ENCODE results near the gene CHCHD3. TPM values are rescaled to one million over a fixed set of nuclear protein-coding genes. Genes with fewer than 3 reads are reported as not detected.
"Not testable (repeated sequence)": the region's sequence is repeated elsewhere in the genome, so short reads cannot be mapped to it uniquely, and the experiment has no call there.

Gene CHCHD3
- total RNA-seq, 2 donors from 2014 or later: 50.9 to 52.7 TPM

GRCh38 chr7:132892744-132893143 lies 189.1 kb downstream of the CHCHD3 start:
- DNase-seq (ENCODE audit: low spot score); intact Hi-C loops (cut with DNase I): not testable (repeated sequence)

GRCh38 chr7:132891554-132891953 lies 190.3 kb downstream of the CHCHD3 start:
- intact Hi-C loops (cut with DNase I): no loop called here
- DNase-seq (ENCODE audit: low spot score): no peak

GRCh38 chr7:132882714-132883428 lies 199.0 kb downstream of the CHCHD3 start:
- DNase-seq (ENCODE audit: low spot score): no peak
- intact Hi-C loops (cut with DNase I): no loop called here

- intact Hi-C loops (cut with DNase I): no loop called here
- DNase-seq (ENCODE audit: low spot score): no peak
Measured at GRCh38 chr7:132881317-132881716, 200.6 kb downstream of the CHCHD3 start.

GRCh38 chr7:132879579-132879978 lies 202.3 kb downstream of the CHCHD3 start:
- intact Hi-C loops (cut with DNase I): no loop called here
- no peak for DNase-seq (ENCODE audit: low spot score)

GRCh38 chr7:132878204-132878919 lies 203.5 kb downstream of the CHCHD3 start:
- intact Hi-C loops (cut with DNase I): no loop called here
- no peak for DNase-seq (ENCODE audit: low spot score)

GRCh38 chr7:132877573-132877972 lies 204.3 kb downstream of the CHCHD3 start:
- DNase-seq (ENCODE audit: low spot score): no peak
- intact Hi-C loops (cut with DNase I): no loop called here

GRCh38 chr7:132876576-132876975 lies 205.3 kb downstream of the CHCHD3 start:
- intact Hi-C loops (cut with DNase I): no loop called here
- DNase-seq (ENCODE audit: low spot score): no peak

- no peak for DNase-seq (ENCODE audit: low spot score)
- intact Hi-C loops (cut with DNase I): no loop called here
Measured at GRCh38 chr7:132872034-132872433, 209.9 kb downstream of the CHCHD3 start.

- no peak for DNase-seq (ENCODE audit: low spot score)
- intact Hi-C loops (cut with DNase I): no loop called here
Measured at GRCh38 chr7:132871419-132871818, 210.5 kb downstream of the CHCHD3 start.

- intact Hi-C loops (cut with DNase I): no loop called here
- no peak for DNase-seq (ENCODE audit: low spot score)
Measured at GRCh38 chr7:132869166-132869861, 212.6 kb downstream of the CHCHD3 start.

- intact Hi-C loops (cut with DNase I): no loop called here
Measured at GRCh38 chr7:132866551-132866950, 215.3 kb downstream of the CHCHD3 start.

GRCh38 chr7:132866144-132866531 lies 215.8 kb downstream of the CHCHD3 start:
- intact Hi-C loops (cut with DNase I): no loop called here
- DNase-seq (ENCODE audit: low spot score): no peak

More at GRCh38 chr7:132866551-132866950, 215.3 kb downstream of the CHCHD3 start:
- DNase-seq (ENCODE audit: low spot score): no peak

- intact Hi-C loops (cut with DNase I): no loop called here
- DNase-seq (ENCODE audit: low spot score): no peak
Measured at GRCh38 chr7:132865366-132866143, 216.3 kb downstream of the CHCHD3 start.

GRCh38 chr7:132861940-132862554 lies 219.8 kb downstream of the CHCHD3 start:
- no peak for DNase-seq (ENCODE audit: low spot score)

GRCh38 chr7:132861424-132861823 lies 220.5 kb downstream of the CHCHD3 start:
- intact Hi-C loops (cut with DNase I): no loop called here
- no peak for DNase-seq (ENCODE audit: low spot score)

More at GRCh38 chr7:132861940-132862554, 219.8 kb downstream of the CHCHD3 start:
- intact Hi-C loops (cut with DNase I): no loop called here

GRCh38 chr7:132859199-132859598 lies 222.7 kb downstream of the CHCHD3 start:
- intact Hi-C loops (cut with DNase I): no loop called here
- no peak for DNase-seq (ENCODE audit: low spot score)

- no peak for DNase-seq (ENCODE audit: low spot score)
- intact Hi-C loops (cut with DNase I): no loop called here
Measured at GRCh38 chr7:132858760-132859159, 223.1 kb downstream of the CHCHD3 start.

GRCh38 chr7:132858251-132858650 lies 223.6 kb downstream of the CHCHD3 start:
- no peak for DNase-seq (ENCODE audit: low spot score)
- intact Hi-C loops (cut with DNase I): no loop called here

All from posterior vena cava (tissue), 2 donors.